Effector memory CD8-positive, alpha-beta T cell (primary cell): ENCODE data around the gene TRIM67.

Experiments
- ATAC-seq: fragments of 150-1000 bp; cut with Tn5 transposase; replicated peaks from 2 replicates; pipeline ENCODE4 v1.10.0; 2021; ENCODE audit warnings: mild to moderate bottlenecking, moderate library complexity
- DNase-seq, 3 experiments: peaks; one replicate each; pipeline ENCODE4 v3.0.0; 2021
- H3K27ac Mint-ChIP-seq, 2 donors: one replicate each; pipeline ENCODE4 v1.8.0; 2022; ENCODE audit warnings: mild to moderate bottlenecking in 2 of 2, mixed read lengths in 2 of 2, moderate library complexity in 2 of 2
- H3K27me3 Mint-ChIP-seq, 2 donors: one replicate each; pipeline ENCODE4 v1.8.0; 2022; ENCODE audit warnings: mixed read lengths in 2 of 2
- H3K36me3 Mint-ChIP-seq: one replicate; pipeline ENCODE4 v1.8.0; 2022; ENCODE audit warnings: mild to moderate bottlenecking, moderate library complexity, mixed read lengths; ENCODE audit not compliant: insufficient read depth
- H3K4me1 Mint-ChIP-seq, 2 donors: one replicate each; pipeline ENCODE4 v1.8.0; 2022; ENCODE audit warnings: low read depth in 2 of 2, mixed read lengths in 2 of 2
- H3K4me3 Mint-ChIP-seq, 2 donors: one replicate each; pipeline ENCODE4 v1.8.0; 2022; ENCODE audit warnings: mild to moderate bottlenecking in 2 of 2, mixed read lengths in 2 of 2, moderate library complexity in 2 of 2
- H3K9me3 Mint-ChIP-seq, 2 donors: one replicate each; pipeline ENCODE4 v1.8.0; 2022; ENCODE audit warnings: mixed read lengths in 2 of 2

Gene TRIM67

GRCh38 chr1:231162297-231162969 lies 575 bp downstream of the TRIM67 start:
- peaks cover 0 to 2% of the 10 kb centered on the region in 2 donors for H3K4me1 Mint-ChIP-seq
- no peak overlapping the region for H3K27ac Mint-ChIP-seq
- H3K27me3 Mint-ChIP-seq, result peaks cover 63 to 78% of the 10 kb centered on the region in 2 donors
- ATAC-seq, result peak; percentile 22
- H3K9me3 Mint-ChIP-seq, result no peaks in the 10 kb centered on the region
- DNase-seq, result peak in 1 of 3 experiments; percentile 5
- peak overlapping the region in 1 of 2 donors; percentile 43 for H3K4me3 Mint-ChIP-seq
- H3K36me3 Mint-ChIP-seq, result no peaks in the 10 kb centered on the region

- Mint-ChIP-seq H3K36me3 (no peaks in the 10 kb centered on the region), H3K27ac (no peak overlapping the region), H3K9me3 (no peaks in the 10 kb centered on the region), H3K27me3 (peaks cover 62 to 76% of the 10 kb centered on the region in 2 donors), H3K4me3 (no peak overlapping the region), H3K4me1 (peaks cover 0 to 2% of the 10 kb centered on the region in 2 donors)
- DNase-seq (no peak), ATAC-seq (no peak)
Measured at GRCh38 chr1:231162970-231163829, 1.3 kb downstream of the TRIM67 start.

GRCh38 chr1:231163830-231164427 lies 2.1 kb downstream of the TRIM67 start:
- Mint-ChIP-seq H3K27me3 (peaks cover 65 to 76% of the 10 kb centered on the region in 2 donors), H3K9me3 (no peaks in the 10 kb centered on the region), H3K27ac (no peak overlapping the region), H3K4me1 (peaks cover 0 to 2% of the 10 kb centered on the region in 2 donors), H3K36me3 (no peaks in the 10 kb centered on the region), H3K4me3 (no peak overlapping the region)
- DNase-seq, result no peak
- no peak for ATAC-seq

- DNase-seq (no peak), ATAC-seq (no peak)
- no peak overlapping the region for H3K4me3 Mint-ChIP-seq
- no peak overlapping the region for H3K27ac Mint-ChIP-seq
- H3K27me3 Mint-ChIP-seq, result peaks cover 50 to 64% of the 10 kb centered on the region in 2 donors
- no peaks in the 10 kb centered on the region for H3K9me3 Mint-ChIP-seq
- peaks cover 0 to 2% of the 10 kb centered on the region in 2 donors for H3K4me1 Mint-ChIP-seq
- no peaks in the 10 kb centered on the region for H3K36me3 Mint-ChIP-seq
Measured at GRCh38 chr1:231165371-231165770, 3.5 kb downstream of the TRIM67 start.

GRCh38 chr1:231166398-231166797 lies 4.5 kb downstream of the TRIM67 start:
- Mint-ChIP-seq H3K36me3 (no peaks in the 10 kb centered on the region), H3K27ac (no peak overlapping the region), H3K9me3 (no peaks in the 10 kb centered on the region), H3K27me3 (peaks cover 43 to 62% of the 10 kb centered on the region in 2 donors), H3K4me3 (no peak overlapping the region), H3K4me1 (no peaks in the 10 kb centered on the region)
- DNase-seq, result no peak
- no peak for ATAC-seq

- Mint-ChIP-seq H3K4me3 (no peak overlapping the region), H3K9me3 (no peaks in the 10 kb centered on the region), H3K27ac (peak overlapping the region in 1 of 2 donors; percentile 26), H3K36me3 (no peaks in the 10 kb centered on the region), H3K4me1 (no peaks in the 10 kb centered on the region), H3K27me3 (peaks cover 49 to 79% of the 10 kb centered on the region in 2 donors)
- ATAC-seq (no peak), DNase-seq (no peak)
Measured at GRCh38 chr1:231170875-231171274, 9.0 kb downstream of the TRIM67 start.

- H3K27ac Mint-ChIP-seq, result no peak overlapping the region
- H3K36me3 Mint-ChIP-seq, result no peaks in the 10 kb centered on the region
- no peak for ATAC-seq
- no peaks in the 10 kb centered on the region for H3K9me3 Mint-ChIP-seq
- no peak overlapping the region for H3K4me3 Mint-ChIP-seq
- no peaks in the 10 kb centered on the region for H3K4me1 Mint-ChIP-seq
- H3K27me3 Mint-ChIP-seq, result peaks cover 49 to 79% of the 10 kb centered on the region in 2 donors
- no peak for DNase-seq
Measured at GRCh38 chr1:231171623-231172197, 9.9 kb downstream of the TRIM67 start.

GRCh38 chr1:231172411-231172810 lies 10.6 kb downstream of the TRIM67 start:
- H3K4me3 Mint-ChIP-seq, result no peak overlapping the region
- no peaks in the 10 kb centered on the region for H3K9me3 Mint-ChIP-seq
- DNase-seq (no peak), ATAC-seq (no peak)
- H3K27ac Mint-ChIP-seq, result no peak overlapping the region
- no peaks in the 10 kb centered on the region for H3K36me3 Mint-ChIP-seq
- H3K4me1 Mint-ChIP-seq, result no peaks in the 10 kb centered on the region
- peaks cover 51 to 81% of the 10 kb centered on the region in 2 donors for H3K27me3 Mint-ChIP-seq

GRCh38 chr1:231176421-231176820 lies 14.6 kb downstream of the TRIM67 start:
- no peaks in the 10 kb centered on the region for H3K9me3 Mint-ChIP-seq
- no peak overlapping the region for H3K4me3 Mint-ChIP-seq
- H3K27ac Mint-ChIP-seq, result no peak overlapping the region
- H3K4me1 Mint-ChIP-seq, result no peaks in the 10 kb centered on the region
- ATAC-seq, result no peak
- H3K36me3 Mint-ChIP-seq, result no peaks in the 10 kb centered on the region
- peaks cover 65 to 97% of the 10 kb centered on the region in 2 donors for H3K27me3 Mint-ChIP-seq
- DNase-seq, result no peak

- ATAC-seq (no peak), DNase-seq (no peak)
- no peaks in the 10 kb centered on the region for H3K36me3 Mint-ChIP-seq
- peaks cover 71 to 98% of the 10 kb centered on the region in 2 donors for H3K27me3 Mint-ChIP-seq
- H3K27ac Mint-ChIP-seq, result no peak overlapping the region
- no peak overlapping the region for H3K4me3 Mint-ChIP-seq
- no peaks in the 10 kb centered on the region for H3K9me3 Mint-ChIP-seq
- H3K4me1 Mint-ChIP-seq, result no peaks in the 10 kb centered on the region
Measured at GRCh38 chr1:231177226-231177625, 15.4 kb downstream of the TRIM67 start.

GRCh38 chr1:231177936-231178335 lies 16.1 kb downstream of the TRIM67 start:
- Mint-ChIP-seq H3K27me3 (peaks cover 76 to 100% of the 10 kb centered on the region in 2 donors), H3K36me3 (no peaks in the 10 kb centered on the region), H3K9me3 (no peaks in the 10 kb centered on the region), H3K4me1 (no peaks in the 10 kb centered on the region), H3K4me3 (no peak overlapping the region), H3K27ac (no peak overlapping the region)
- DNase-seq (no peak), ATAC-seq (no peak)

GRCh38 chr1:231178970-231179369 lies 17.1 kb downstream of the TRIM67 start:
- Mint-ChIP-seq H3K9me3 (no peaks in the 10 kb centered on the region), H3K36me3 (no peaks in the 10 kb centered on the region), H3K4me3 (no peak overlapping the region), H3K4me1 (no peaks in the 10 kb centered on the region), H3K27me3 (peaks cover 75 to 94% of the 10 kb centered on the region in 2 donors), H3K27ac (no peak overlapping the region)
- DNase-seq, result no peak
- no peak for ATAC-seq

GRCh38 chr1:231180034-231180433 lies 18.2 kb downstream of the TRIM67 start:
- ATAC-seq (no peak), DNase-seq (no peak)
- no peaks in the 10 kb centered on the region for H3K9me3 Mint-ChIP-seq
- no peak overlapping the region for H3K4me3 Mint-ChIP-seq
- H3K27me3 Mint-ChIP-seq, result peaks cover 76 to 94% of the 10 kb centered on the region in 2 donors
- no peaks in the 10 kb centered on the region for H3K36me3 Mint-ChIP-seq
- no peaks in the 10 kb centered on the region for H3K4me1 Mint-ChIP-seq
- no peak overlapping the region for H3K27ac Mint-ChIP-seq
